Stimulated activated CD4-positive, alpha-beta T cell treated with anti-CD3 and anti-CD28 coated beads, Interleukin-1b, Interleukin-23, amount 100 ng/mL, for 48 hours (primary cell): ENCODE measurements around the gene MTARC2.
"Not testable (repeated sequence)": the region's sequence is repeated elsewhere in the genome, so short reads cannot be mapped to it uniquely, and the experiment has no call there.

Source experiments
- DNase-seq: peaks from one replicate; pipeline ENCODE4 v3.0.0-alpha.2; 2020

The MTARC2 gene

GRCh38 chr1:220732621-220733020 is 15.5 kb upstream of the MTARC2 start:
- no peak for DNase-seq

DNA sequence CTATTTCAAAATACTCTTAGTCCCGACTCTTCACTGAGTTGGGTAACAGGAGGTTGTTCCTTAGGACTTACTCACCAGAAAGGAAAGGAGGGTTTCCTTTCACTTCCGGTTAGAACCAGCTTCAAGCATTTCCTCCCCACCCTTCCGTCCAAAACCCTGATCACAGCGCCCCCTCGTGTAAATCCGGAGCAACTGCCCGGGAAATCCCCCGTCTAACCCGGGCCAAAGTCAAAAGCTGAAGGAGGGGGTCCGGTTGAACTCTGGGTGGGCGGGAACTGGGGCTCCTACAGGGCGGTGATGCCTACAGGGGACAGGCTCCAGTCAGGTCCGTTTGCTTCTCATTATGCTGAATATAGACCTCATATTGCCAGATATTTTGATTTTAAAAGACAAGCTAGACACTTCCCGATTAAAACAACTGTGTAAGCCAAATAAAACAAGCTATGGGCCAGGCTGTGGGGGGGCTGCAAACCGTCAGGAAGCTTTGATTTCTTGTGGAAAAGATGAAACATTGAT is 15.0 kb upstream of the MTARC2 start:
- DNase-seq: peak; percentile 80

DNA sequence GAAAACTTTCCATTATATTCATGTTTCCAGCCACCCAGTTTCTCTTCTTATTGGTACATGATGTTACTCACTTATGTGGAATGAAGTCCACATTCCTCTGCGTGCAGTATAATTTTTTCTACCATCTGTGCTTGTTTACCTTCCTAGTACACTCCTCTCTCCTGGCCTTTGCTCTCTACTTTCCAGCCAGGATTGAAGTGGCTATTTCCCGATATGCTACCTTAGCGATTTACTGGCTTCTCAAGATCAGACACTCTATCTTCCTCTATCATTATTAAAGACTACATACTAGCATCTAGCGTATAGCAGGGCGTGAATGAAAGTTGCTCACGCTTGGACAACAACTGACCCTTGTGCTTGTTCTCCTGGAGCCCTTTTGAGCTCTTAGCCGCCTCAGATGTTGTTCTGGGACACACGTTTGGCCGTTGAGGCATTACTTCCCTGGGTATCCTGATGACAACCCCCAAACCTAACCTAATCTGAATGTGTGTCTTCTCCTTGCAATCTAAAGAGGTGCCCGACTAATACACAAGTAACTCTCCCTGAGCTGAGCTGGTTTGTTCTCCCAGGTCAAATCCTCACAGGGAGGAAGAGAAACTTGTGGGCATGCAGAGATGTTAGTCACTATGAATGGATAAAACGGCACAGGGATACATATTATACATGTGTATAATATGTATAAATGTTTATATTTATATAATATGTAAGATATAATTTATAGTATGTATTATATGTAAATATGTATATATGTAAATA is 13.4 kb upstream of the MTARC2 start:
- no peak for DNase-seq

DNA sequence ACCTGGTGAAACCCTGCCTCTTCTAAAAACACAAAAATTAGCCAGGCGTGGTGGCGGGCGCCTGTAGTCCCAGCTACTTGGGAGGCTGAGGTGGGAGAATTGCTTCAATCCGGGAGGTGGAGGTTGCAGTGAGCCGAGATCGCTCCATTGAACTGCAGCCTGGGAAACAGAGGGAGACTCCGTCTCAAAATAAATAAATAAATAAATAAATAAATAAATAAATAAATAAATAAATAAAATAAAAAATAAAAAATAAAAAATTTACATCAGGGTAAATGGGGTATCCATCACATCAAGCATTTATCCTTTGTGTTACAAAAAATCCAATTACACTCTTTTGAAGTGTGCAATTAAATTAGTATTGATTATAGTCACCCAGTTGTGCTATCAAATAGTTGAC is 11.8 kb upstream of the MTARC2 start:
- not testable (repeated sequence) for DNase-seq

DNA sequence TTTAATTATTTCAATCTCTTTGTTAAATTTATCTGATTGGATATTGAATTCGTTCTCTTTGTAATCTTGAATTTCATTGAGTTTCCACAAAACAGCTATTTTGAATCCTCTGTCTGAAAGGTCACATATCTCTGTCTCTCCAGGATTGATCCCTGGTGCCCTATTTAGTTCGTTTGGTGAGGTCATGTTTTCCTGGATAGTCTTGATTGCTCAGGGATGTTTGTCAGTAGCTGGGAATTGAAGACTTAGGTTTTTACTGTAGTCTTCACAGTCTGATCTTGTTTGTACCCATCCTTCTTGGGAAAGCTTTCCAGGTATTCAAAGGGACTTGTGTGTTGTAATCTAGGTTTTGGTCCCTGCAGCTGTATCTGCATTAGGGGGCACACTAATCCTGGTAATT is 6.8 kb upstream of the MTARC2 start:
- DNase-seq: no peak

GRCh38 chr1:220741825-220742224 is 6.3 kb upstream of the MTARC2 start:
- DNase-seq: no peak

GRCh38 chr1:220742520-220742919 is 5.6 kb upstream of the MTARC2 start:
- DNase-seq: no peak

- DNase-seq: no peak
These were observed 1.3 kb upstream of the MTARC2 start for GRCh38 chr1:220746851-220747250.

DNA sequence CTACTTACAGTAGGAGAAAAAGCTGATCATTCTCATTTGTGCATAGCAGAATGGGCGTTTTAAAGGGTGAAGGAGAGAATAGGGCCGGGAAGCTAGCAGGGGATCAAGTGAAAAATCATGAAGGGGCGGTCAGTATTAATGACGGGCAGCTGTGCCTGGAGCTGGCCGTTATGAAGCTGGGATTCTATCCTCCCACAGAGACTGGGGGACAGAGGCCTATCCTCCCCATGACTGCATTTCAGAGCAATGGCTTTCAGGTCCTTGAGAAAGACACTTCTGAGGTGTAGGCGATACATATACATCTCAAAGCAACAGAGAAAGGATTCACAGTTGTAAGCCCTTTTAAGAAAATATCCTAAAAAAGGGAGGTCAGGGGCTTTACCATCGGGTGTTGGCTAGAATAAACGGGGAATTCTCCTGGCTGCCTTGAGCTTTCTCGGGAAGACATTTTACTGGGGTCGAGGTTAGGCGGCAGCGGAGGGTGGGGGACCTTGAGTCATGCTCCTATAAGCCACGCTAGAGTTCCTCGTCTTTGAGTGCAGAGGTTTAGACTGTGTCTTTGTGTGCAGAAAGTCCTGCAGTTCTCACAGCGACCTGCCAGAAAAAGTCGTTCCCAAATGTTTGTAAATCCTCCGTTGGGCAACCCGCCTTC is 559 bp upstream of the MTARC2 start:
- DNase-seq: no peak

DNA sequence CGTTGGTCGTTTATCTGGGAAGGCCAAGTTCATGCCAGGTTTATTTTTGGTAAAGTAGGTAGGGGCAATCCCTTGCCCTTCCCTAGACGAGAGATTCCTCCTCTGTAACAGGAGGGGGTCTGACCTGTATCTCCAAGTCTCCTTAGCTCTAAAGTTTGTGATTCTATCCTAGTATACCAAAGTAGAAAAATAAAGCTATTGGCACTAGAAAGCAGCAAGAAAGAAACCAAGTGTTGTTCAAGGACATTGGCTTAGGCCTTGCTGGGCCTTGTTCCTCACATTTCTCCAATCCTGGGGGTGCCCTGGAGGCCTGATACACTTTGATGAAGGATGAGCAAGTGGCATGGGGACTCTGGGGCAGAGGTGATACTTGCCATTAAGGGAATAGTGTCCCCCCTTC is 814 bp downstream of the MTARC2 start:
- no peak for DNase-seq

- DNase-seq: no peak
These were observed 2.0 kb downstream of the MTARC2 start for GRCh38 chr1:220750131-220750515.

DNA sequence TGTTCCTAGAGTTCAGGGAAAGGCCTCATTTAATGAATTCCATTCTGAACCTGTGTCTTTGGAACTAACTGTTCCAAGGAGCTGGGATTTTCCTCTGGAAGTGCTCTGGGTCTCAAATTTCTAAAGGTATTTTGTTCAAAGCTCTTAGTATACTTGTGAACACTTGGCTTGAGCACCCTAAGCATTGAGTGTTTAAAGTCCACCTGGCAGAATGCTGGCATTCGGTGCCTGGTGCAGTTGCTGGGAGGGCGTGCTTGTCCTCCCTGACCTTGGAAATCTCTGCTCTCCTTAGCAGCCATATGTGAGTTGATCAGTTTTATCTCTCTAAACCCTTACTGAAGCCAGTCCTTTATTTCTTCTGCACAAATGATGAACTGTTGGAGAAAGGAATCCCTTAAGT is 3.0 kb downstream of the MTARC2 start:
- DNase-seq: no peak

DNA sequence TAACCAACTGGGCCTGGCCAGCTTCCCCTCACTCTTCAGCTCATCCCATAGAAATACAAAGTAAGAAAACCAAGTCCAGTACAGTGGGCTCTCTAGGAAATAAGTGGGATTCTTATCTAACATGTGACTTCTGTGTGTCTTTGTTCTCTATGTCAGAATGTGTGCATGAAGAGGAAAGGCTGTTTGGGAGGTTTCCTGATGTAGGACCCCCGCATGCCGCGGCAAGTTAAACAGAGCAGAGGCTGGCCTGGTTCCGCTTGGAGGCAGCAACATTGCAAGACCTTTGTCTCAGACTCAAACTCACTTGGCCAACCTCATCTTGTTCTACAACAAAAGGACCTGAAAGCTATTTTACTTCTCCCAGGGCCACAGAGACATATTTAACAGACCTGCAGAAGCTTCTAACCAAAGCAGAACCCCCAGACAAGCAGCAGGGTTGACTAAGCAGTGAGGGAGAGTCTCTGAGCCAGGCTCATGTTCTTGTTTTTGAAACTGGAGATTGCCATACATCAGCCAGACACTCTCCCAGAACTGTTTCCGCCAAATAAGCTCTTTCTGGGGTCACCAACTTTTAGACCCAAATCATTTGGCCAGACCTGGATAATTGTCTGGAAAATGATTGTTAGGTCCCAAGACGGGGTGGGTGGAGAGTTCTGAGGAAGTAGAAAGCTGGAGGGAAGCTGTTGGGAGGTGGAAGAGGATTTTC is 6.2 kb downstream of the MTARC2 start:
- DNase-seq: no peak

GRCh38 chr1:220754918-220755295 is 6.8 kb downstream of the MTARC2 start:
- no peak for DNase-seq

DNA sequence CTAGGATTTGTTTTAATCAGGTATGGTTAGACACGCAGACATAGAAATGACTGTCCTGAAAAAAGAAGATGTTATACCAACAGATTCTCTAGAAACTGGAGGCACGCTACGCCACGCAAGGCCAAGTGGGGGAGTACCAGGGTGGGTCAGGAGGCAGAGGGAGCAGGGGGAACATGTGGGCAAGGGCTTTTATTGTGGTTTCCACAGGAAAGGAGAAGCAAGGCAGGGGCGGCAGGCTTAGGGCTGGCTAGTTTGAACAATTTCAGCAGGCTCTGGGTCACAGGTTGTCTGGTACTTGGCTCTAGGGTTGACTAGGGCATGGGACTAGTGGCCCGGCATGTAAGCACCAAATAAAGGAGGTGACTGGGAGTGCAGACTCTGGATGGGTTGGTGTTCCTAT is 7.2 kb downstream of the MTARC2 start:
- no peak for DNase-seq

DNA sequence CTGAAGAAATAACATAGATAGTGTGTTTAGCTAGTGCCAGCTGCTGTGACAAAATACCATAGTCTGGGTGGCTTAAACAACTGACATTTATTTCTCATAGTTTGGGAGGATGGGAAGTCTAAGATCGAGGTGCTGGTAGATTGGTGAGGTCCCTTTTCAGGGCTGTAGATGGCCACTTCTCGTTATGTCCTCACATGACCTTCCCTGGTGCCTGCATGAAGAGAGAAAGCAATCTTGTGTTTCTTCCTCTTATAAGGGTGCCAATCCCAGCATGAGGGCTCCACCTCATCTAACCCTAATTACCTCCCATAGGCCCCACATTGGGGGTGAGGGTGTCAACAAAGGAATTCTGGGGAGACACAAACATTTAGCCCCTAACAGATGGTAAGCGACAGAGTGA is 9.3 kb downstream of the MTARC2 start:
- DNase-seq: no peak

- no peak for DNase-seq
These were observed 11.0 kb downstream of the MTARC2 start for GRCh38 chr1:220759147-220759546.

DNA sequence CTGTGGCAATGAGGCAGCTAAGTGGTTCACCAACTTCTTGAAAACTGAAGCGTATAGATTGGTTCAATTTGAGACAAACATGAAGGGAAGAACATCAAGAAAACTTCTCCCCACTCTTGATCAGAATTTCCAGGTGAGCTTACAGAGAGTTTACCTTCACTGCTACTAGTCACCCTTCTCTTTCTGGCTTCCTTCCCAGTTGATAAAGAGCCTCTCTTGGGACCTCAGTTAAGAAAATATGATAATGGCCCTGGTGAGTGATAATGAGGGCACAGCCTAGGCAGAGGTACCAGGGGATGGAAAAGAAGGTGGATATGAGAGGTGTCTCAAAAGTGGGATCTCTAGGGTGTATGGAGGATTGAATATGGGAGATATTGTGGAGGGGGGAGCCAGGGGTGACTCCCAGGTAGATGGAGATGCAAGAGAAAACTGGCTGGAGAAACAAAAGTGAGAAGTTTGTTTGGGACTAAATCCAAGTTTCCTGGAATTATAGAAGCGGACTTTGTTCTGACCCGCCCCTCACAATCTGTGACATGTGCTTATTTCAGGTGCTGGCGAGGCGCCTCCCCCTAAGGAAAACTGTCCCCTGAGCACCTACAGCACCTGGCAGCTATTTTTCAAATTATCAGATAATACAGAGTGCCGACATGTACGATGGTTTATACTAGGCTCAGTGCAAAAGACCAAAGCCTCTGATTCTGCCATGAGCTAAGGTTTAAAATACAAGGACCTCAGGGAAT is 13.7 kb downstream of the MTARC2 start:
- no peak for DNase-seq

DNA sequence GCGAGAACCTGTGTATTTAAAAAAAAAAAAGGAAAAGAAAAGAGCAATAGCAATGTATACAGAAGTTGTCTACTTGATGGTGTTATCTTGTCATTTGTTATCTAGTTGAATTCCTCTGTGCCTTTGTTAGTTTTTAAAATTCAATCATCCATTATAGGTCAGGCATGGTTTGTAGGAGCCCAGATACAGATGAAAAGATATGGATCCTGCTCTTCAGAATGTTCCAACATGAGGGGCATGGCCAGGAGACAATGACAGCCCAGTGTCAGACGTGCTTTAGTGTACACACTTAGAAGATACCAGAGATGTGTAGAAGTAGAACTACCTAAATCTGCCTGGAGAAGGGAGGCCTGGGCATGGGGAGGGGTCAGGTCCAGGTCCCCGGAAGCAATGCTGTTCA is 16.6 kb downstream of the MTARC2 start:
- no peak for DNase-seq

GRCh38 chr1:220767312-220768125 is 19.4 kb downstream of the MTARC2 start:
- DNase-seq: no peak

DNA sequence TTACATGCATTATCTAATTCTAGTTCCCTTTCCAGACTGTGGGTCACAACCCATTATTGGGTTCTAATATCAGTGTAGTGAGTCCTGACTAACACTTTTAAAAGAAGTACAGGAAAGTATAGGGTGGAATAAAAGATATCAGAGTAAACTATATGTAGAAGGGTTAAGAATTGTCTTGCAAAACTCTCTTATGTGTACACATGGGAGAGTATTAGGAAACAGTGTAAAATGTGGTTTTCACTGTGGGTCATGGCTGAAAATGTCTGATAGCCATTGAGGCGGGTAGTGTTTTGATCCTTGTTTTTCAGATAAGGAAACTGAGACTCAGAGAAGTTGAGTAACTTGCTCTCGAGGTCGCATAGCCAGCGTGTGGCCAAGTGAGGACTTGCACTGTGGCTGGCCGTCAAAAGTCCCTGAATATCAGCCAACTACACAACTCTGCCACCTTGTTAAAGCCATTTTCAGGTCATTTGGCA is 20.0 kb downstream of the MTARC2 start:
- DNase-seq: no peak

DNA sequence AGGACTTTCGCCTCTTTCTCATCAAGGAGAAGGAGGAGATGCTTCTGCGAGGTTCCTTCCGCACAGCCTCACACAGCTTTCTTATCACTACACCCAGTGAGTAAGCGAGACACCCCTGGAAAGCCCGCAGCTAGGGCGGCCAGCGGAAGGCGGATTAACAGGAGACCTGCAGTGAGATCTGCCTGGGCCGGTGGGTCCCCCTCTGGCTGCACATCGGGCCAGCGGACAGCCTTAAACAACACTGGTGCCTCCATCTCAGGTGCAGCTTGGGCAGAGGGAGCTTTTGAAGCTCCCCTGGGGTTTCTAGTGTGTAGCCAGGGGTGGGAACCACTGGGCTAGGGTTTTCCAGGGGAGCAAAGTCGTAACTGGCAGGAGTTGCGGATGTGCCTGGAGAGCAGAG is 21.1 kb downstream of the MTARC2 start:
- DNase-seq: no peak
